ENCODE results near the gene RPA4.
"Not testable (repeated sequence)": the region's sequence is repeated elsewhere in the genome, so short reads cannot be mapped to it uniquely, and the experiment has no call there.

Gene RPA4

GRCh38 chrX:96883608-96884007 lies at the start of gene RPA4:
TSS of gene RPA4 (plus strand) at chrX:96883908. CDS start at chrX:96884311, 403 bp downstream.
- no peaks in the 10 kb centered on the region; the same call in 1 of the 2 replicates for H3K36me3 ChIP-seq (ENCODE audit: insufficient read depth, low read length)
- DNase-seq (ENCODE audit: low read depth, low spot score): no peak
- TF ChIP-seq POLR2AphosphoS5 (IDR thresholded peaks at IDR 0.05; ENCODE audit: borderline replicate concordance, low read depth, low read length) (no peak), FOXP2 (optimal IDR thresholded peaks at IDR 0.05; ENCODE audit: control extremely low read depth, extremely low read length, insufficient read depth) (no peak), EZH2 (IDR thresholded peaks at IDR 0.05) (no peak)
- no peak within 1 kb of the TSS for H3K4me3 ChIP-seq
- H3K27ac ChIP-seq: no peak within 1 kb of the TSS
- no peak within 1 kb of the TSS for H3K9ac ChIP-seq (ENCODE audit: insufficient read length)
- H3K9me3 ChIP-seq (ENCODE audit: low read depth, low read length): no peaks in the 10 kb centered on the region

GRCh38 chrX:96834137-96834536 lies 49.6 kb upstream of the RPA4 start:
- no peak overlapping the region for H3K4me3 ChIP-seq
- no peak for DNase-seq (ENCODE audit: low read depth, low spot score)
- no peaks in the 10 kb centered on the region for H3K36me3 ChIP-seq (ENCODE audit: insufficient read depth, low read length)
- H3K9ac ChIP-seq (ENCODE audit: insufficient read length): no peak overlapping the region
- H3K27ac ChIP-seq: no peak overlapping the region
- no peaks in the 10 kb centered on the region for H3K9me3 ChIP-seq (ENCODE audit: low read depth, low read length)
- TF ChIP-seq EZH2 (IDR thresholded peaks at IDR 0.05) (no peak), FOXP2 (optimal IDR thresholded peaks at IDR 0.05; ENCODE audit: control extremely low read depth, extremely low read length, insufficient read depth) (no peak), POLR2AphosphoS5 (IDR thresholded peaks at IDR 0.05; ENCODE audit: borderline replicate concordance, low read depth, low read length) (no peak)

GRCh38 chrX:96835660-96836289 lies 47.9 kb upstream of the RPA4 start:
- Histone ChIP-seq H3K27ac (no peak overlapping the region), H3K9me3 (ENCODE audit: low read depth, low read length) (no peaks in the 10 kb centered on the region), H3K9ac (ENCODE audit: insufficient read length) (no peak overlapping the region), H3K36me3 (ENCODE audit: insufficient read depth, low read length) (no peaks in the 10 kb centered on the region), H3K4me3 (no peak overlapping the region)
- no peak for DNase-seq (ENCODE audit: low read depth, low spot score)
- TF ChIP-seq FOXP2 (optimal IDR thresholded peaks at IDR 0.05; ENCODE audit: control extremely low read depth, extremely low read length, insufficient read depth) (no peak), POLR2AphosphoS5 (IDR thresholded peaks at IDR 0.05; ENCODE audit: borderline replicate concordance, low read depth, low read length) (no peak), EZH2 (IDR thresholded peaks at IDR 0.05) (no peak)

GRCh38 chrX:96837808-96838207 lies 45.9 kb upstream of the RPA4 start:
- H3K4me3 ChIP-seq: no peak overlapping the region
- H3K36me3 ChIP-seq (ENCODE audit: insufficient read depth, low read length): no peaks in the 10 kb centered on the region
- no peaks in the 10 kb centered on the region for H3K9me3 ChIP-seq (ENCODE audit: low read depth, low read length)
- DNase-seq (ENCODE audit: low read depth, low spot score): no peak
- no peak overlapping the region for H3K9ac ChIP-seq (ENCODE audit: insufficient read length)
- no peak for TF ChIP-seq FOXP2 (optimal IDR thresholded peaks at IDR 0.05; ENCODE audit: control extremely low read depth, extremely low read length, insufficient read depth)
- no peak for TF ChIP-seq EZH2 (IDR thresholded peaks at IDR 0.05)
- TF ChIP-seq POLR2AphosphoS5 (IDR thresholded peaks at IDR 0.05; ENCODE audit: borderline replicate concordance, low read depth, low read length): no peak
- no peak overlapping the region for H3K27ac ChIP-seq

- no peaks in the 10 kb centered on the region for H3K36me3 ChIP-seq (ENCODE audit: insufficient read depth, low read length)
- H3K27ac ChIP-seq: no peak overlapping the region
- no peak overlapping the region for H3K9ac ChIP-seq (ENCODE audit: insufficient read length)
- no peak for DNase-seq (ENCODE audit: low read depth, low spot score)
- H3K9me3 ChIP-seq (ENCODE audit: low read depth, low read length): no peaks in the 10 kb centered on the region
- no peak overlapping the region for H3K4me3 ChIP-seq
- TF ChIP-seq POLR2AphosphoS5 (IDR thresholded peaks at IDR 0.05; ENCODE audit: borderline replicate concordance, low read depth, low read length) (no peak), FOXP2 (optimal IDR thresholded peaks at IDR 0.05; ENCODE audit: control extremely low read depth, extremely low read length, insufficient read depth) (no peak), EZH2 (IDR thresholded peaks at IDR 0.05) (no peak)
These were observed 45.2 kb upstream of the RPA4 start for GRCh38 chrX:96838537-96838936.

- DNase-seq (ENCODE audit: low read depth, low spot score): no peak
- Histone ChIP-seq H3K9ac (ENCODE audit: insufficient read length) (no peak overlapping the region), H3K9me3 (ENCODE audit: low read depth, low read length) (no peaks in the 10 kb centered on the region), H3K27ac (no peak overlapping the region), H3K4me3 (no peak overlapping the region), H3K36me3 (ENCODE audit: insufficient read depth, low read length) (no peaks in the 10 kb centered on the region)
- TF ChIP-seq FOXP2 (optimal IDR thresholded peaks at IDR 0.05; ENCODE audit: control extremely low read depth, extremely low read length, insufficient read depth): no peak
- no peak for TF ChIP-seq POLR2AphosphoS5 (IDR thresholded peaks at IDR 0.05; ENCODE audit: borderline replicate concordance, low read depth, low read length)
- TF ChIP-seq EZH2 (IDR thresholded peaks at IDR 0.05): no peak
These were observed 42.4 kb upstream of the RPA4 start for GRCh38 chrX:96841325-96841724.

GRCh38 chrX:96841866-96842265 lies 41.8 kb upstream of the RPA4 start:
- DNase-seq (ENCODE audit: low read depth, low spot score): not testable (repeated sequence)

GRCh38 chrX:96843566-96843965 lies 40.1 kb upstream of the RPA4 start:
- no peak overlapping the region for H3K27ac ChIP-seq
- DNase-seq (ENCODE audit: low read depth, low spot score): no peak
- TF ChIP-seq POLR2AphosphoS5 (IDR thresholded peaks at IDR 0.05; ENCODE audit: borderline replicate concordance, low read depth, low read length) (no peak), EZH2 (IDR thresholded peaks at IDR 0.05) (no peak), FOXP2 (optimal IDR thresholded peaks at IDR 0.05; ENCODE audit: control extremely low read depth, extremely low read length, insufficient read depth) (no peak)

More at GRCh38 chrX:96841866-96842265, 41.8 kb upstream of the RPA4 start:
- H3K9ac ChIP-seq (ENCODE audit: insufficient read length); H3K27ac ChIP-seq; H3K36me3 ChIP-seq (ENCODE audit: insufficient read depth, low read length); H3K9me3 ChIP-seq (ENCODE audit: low read depth, low read length); H3K4me3 ChIP-seq: not testable (repeated sequence)

GRCh38 chrX:96846841-96847240 lies 36.9 kb upstream of the RPA4 start:
- no peak overlapping the region for H3K27ac ChIP-seq
- no peak for TF ChIP-seq EZH2 (IDR thresholded peaks at IDR 0.05)
- TF ChIP-seq POLR2AphosphoS5 (IDR thresholded peaks at IDR 0.05; ENCODE audit: borderline replicate concordance, low read depth, low read length): no peak
- no peak for TF ChIP-seq FOXP2 (optimal IDR thresholded peaks at IDR 0.05; ENCODE audit: control extremely low read depth, extremely low read length, insufficient read depth)
- no peaks in the 10 kb centered on the region for H3K9me3 ChIP-seq (ENCODE audit: low read depth, low read length)
- H3K4me3 ChIP-seq: no peak overlapping the region
- H3K36me3 ChIP-seq (ENCODE audit: insufficient read depth, low read length): no peaks in the 10 kb centered on the region
- no peak overlapping the region for H3K9ac ChIP-seq (ENCODE audit: insufficient read length)
- DNase-seq (ENCODE audit: low read depth, low spot score): no peak

More at GRCh38 chrX:96843566-96843965, 40.1 kb upstream of the RPA4 start:
- Histone ChIP-seq H3K9me3 (ENCODE audit: low read depth, low read length) (no peaks in the 10 kb centered on the region), H3K36me3 (ENCODE audit: insufficient read depth, low read length) (no peaks in the 10 kb centered on the region), H3K9ac (ENCODE audit: insufficient read length) (no peak overlapping the region), H3K4me3 (no peak overlapping the region)

- H3K9ac ChIP-seq (ENCODE audit: insufficient read length); H3K36me3 ChIP-seq (ENCODE audit: insufficient read depth, low read length); DNase-seq (ENCODE audit: low read depth, low spot score); H3K27ac ChIP-seq; H3K9me3 ChIP-seq (ENCODE audit: low read depth, low read length); H3K4me3 ChIP-seq: not testable (repeated sequence)
These were observed 24.3 kb upstream of the RPA4 start for GRCh38 chrX:96859422-96859821.

All from SK-N-MC (cell line).